NCI-H774 (cell line): ENCODE results near the gene HSFY2.
"Not testable (repeated sequence)": the region's sequence is repeated elsewhere in the genome, so short reads cannot be mapped to it uniquely, and the experiment has no call there.

Source experiments
- DNase-seq: peaks from one replicate; lab custom pipeline; 2025; lab: John Stamatoyannopoulos, UW

Gene HSFY2

GRCh38 chrY:18773635-18774034 is at the start of gene HSFY2:
Gene HSFY2 (minus strand): TSS chrY:18773735. CDS start chrY:18773618, 117 bp downstream.
- DNase-seq = not testable (repeated sequence)

GRCh38 chrY:18815751-18816150 is 42.2 kb upstream of the HSFY2 start:
- not testable (repeated sequence) for DNase-seq

- DNase-seq = not testable (repeated sequence)
Measured at GRCh38 chrY:18788757-18789406, 15.3 kb upstream of the HSFY2 start.

GRCh38 chrY:18754077-18754476 is 19.5 kb downstream of the HSFY2 start:
- not testable (repeated sequence) for DNase-seq

- not testable (repeated sequence) for DNase-seq
Measured at GRCh38 chrY:18753133-18753815, 20.3 kb downstream of the HSFY2 start.

- DNase-seq = not testable (repeated sequence)
Measured at GRCh38 chrY:18723714-18724113, 49.8 kb downstream of the HSFY2 start.
